BLaER1 (cell line): ENCODE data around the gene ADAMTS18.

Experiments
- H3K27ac ChIP-seq: shearing (Covaris generic); formaldehyde crosslinking; 2 replicates; pipeline ENCODE4 v1.8.1; 2022
- H3K27me3 ChIP-seq: shearing (Covaris generic); formaldehyde crosslinking; 2 replicates; pipeline ENCODE4 v1.8.1; 2022
- H3K36me3 ChIP-seq: shearing (Covaris generic); formaldehyde crosslinking; 2 replicates; pipeline ENCODE4 v1.8.1; 2022
- H3K4me1 ChIP-seq: shearing (Covaris generic); formaldehyde crosslinking; 2 replicates; pipeline ENCODE4 v1.8.1; 2022
- H3K4me2 ChIP-seq: shearing (Covaris generic); formaldehyde crosslinking; 2 replicates; pipeline ENCODE4 v1.8.1; 2022
- H3K4me3 ChIP-seq: shearing (Covaris generic); formaldehyde crosslinking; 2 replicates; pipeline ENCODE4 v1.8.1; 2022
- H3K9ac ChIP-seq: shearing (Covaris generic); formaldehyde crosslinking; 2 replicates; pipeline ENCODE4 v1.8.1; 2022
- H3K9me3 ChIP-seq: shearing (Covaris generic); formaldehyde crosslinking; 2 replicates; pipeline ENCODE4 v1.8.1; 2022
- H4K20me1 ChIP-seq: shearing (Covaris generic); formaldehyde crosslinking; 2 replicates; pipeline ENCODE4 v1.8.1; 2022
- Cebpa-rat ChIP-seq: shearing (Covaris generic); IDR thresholded peaks from 2 replicates; pipeline ENCODE4 v1.8.1; 2022

The ADAMTS18 gene

GRCh38 chr16:77236063-77236511, 198.7 kb downstream of the ADAMTS18 start:
- no peak for TF ChIP-seq Cebpa-rat
- no peak overlapping the region for H3K27ac ChIP-seq
- no peak overlapping the region for H3K4me3 ChIP-seq
- peaks cover 4% of the 10 kb centered on the region; the same call in 1 of the 2 replicates for H3K4me1 ChIP-seq
- H3K36me3 ChIP-seq, result no peaks in the 10 kb centered on the region
- no peaks in the 10 kb centered on the region for H3K9me3 ChIP-seq
- H3K27me3 ChIP-seq, result no peaks in the 10 kb centered on the region
- H3K4me2 ChIP-seq, result peak overlapping the region; percentile 61
- no peaks in the 10 kb centered on the region for H4K20me1 ChIP-seq
- no peak overlapping the region for H3K9ac ChIP-seq

DNA sequence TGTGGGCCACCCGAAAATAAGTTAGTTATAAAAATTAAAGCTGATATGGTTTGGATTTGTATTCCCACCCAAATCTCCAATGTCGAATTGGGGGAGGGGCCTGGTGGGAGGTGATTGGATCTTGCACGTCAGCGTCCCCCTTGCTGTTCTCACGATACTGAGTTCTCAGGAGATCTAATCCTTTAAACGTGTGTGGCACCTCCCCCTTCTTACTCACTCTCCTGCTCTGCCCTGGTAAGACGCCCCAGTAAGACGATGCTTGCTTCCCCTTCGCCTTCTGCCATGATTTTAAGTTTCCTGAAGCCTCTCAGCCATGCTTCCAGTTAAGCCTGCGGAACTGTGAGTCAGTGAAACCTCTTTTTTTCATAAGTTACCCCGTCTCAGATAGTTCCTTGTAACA, 200.2 kb downstream of the ADAMTS18 start:
- peaks cover 4% of the 10 kb centered on the region; the same call in 1 of the 2 replicates for H3K4me1 ChIP-seq
- no peaks in the 10 kb centered on the region for H4K20me1 ChIP-seq
- H3K4me3 ChIP-seq, result no peak overlapping the region
- no peak overlapping the region for H3K27ac ChIP-seq
- no peaks in the 10 kb centered on the region for H3K9me3 ChIP-seq
- no peak for TF ChIP-seq Cebpa-rat
- H3K4me2 ChIP-seq, result no peak overlapping the region
- H3K36me3 ChIP-seq, result no peaks in the 10 kb centered on the region
- no peaks in the 10 kb centered on the region for H3K27me3 ChIP-seq
- 0 out of 2 replicates have a peak overlapping the region, but pooled peaks have one; percentile 4 for H3K9ac ChIP-seq

- Histone ChIP-seq H3K4me1 (peaks cover 4% of the 10 kb centered on the region; the same call in 1 of the 2 replicates), H3K9me3 (no peaks in the 10 kb centered on the region), H3K4me3 (no peak overlapping the region), H3K27me3 (no peaks in the 10 kb centered on the region), H3K27ac (no peak overlapping the region), H3K36me3 (no peaks in the 10 kb centered on the region), H4K20me1 (no peaks in the 10 kb centered on the region), H3K9ac (no peak overlapping the region), H3K4me2 (no peak overlapping the region)
- no peak for TF ChIP-seq Cebpa-rat
Measured at GRCh38 chr16:77233799-77234519, 200.9 kb downstream of the ADAMTS18 start.
